Measurements from ENCODE around the gene ADSS1.

ADSS1 gene

DNA sequence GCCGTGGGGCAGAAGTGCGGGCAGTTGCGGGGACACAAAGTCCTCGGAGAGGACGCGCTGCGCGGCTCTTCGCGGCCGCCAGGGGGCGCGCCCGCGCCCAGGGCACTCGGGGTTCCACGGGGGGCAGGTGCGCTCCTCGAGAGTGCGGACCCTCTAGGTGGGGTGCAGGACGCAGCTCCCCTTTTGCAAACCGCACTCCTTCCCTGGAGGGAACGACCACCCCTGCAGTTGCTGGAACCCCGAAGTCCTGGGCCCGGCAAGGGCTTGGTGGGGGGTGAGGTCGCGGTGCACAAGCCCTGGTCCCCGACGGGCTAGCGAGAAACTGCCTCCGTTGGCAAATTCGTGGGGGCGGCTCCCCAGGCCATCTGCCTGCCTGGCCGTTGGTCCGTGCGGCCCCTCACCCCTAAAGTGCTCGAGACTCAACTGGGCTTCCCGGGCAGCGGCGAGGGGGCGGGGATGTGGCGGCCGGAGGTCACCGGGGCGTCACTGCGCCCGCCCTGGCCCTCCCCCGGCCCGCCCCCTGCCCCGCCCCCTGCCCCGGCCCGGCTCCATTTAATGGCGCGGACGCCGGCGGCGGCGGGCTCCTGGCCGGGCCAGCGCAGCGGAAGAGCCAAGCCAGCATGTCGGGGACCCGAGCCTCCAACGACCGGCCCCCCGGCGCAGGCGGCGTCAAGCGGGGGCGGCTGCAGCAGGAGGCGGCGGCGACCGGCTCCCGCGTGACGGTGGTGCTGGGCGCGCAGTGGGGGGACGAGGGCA is at the start of gene ADSS1:
Gene ADSS1 (plus strand): TSS at position 579 of the 756 bp plus-strand sequence. CDS start 42 bp downstream, at position 621.
- DNase-seq = no peak

DNA sequence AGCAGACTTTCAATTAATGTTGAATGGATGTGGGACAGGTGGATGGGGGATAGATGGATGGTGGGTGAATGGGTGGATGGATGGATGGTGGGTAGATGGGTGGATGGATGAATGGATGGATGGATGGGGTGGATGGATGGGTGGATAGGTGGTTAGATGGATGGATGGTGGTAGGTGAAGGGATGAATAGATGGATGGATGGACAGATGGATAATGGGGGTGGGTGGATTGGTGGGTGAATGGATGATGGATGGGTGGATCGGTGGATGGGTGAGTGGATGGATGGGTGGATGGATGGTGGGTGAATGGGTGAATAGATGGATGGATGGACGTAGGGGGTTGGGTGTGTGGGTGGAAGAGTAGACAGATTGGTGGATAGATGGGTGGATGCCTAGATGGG is 48.6 kb upstream of the ADSS1 start:
- no peak for DNase-seq

DNA sequence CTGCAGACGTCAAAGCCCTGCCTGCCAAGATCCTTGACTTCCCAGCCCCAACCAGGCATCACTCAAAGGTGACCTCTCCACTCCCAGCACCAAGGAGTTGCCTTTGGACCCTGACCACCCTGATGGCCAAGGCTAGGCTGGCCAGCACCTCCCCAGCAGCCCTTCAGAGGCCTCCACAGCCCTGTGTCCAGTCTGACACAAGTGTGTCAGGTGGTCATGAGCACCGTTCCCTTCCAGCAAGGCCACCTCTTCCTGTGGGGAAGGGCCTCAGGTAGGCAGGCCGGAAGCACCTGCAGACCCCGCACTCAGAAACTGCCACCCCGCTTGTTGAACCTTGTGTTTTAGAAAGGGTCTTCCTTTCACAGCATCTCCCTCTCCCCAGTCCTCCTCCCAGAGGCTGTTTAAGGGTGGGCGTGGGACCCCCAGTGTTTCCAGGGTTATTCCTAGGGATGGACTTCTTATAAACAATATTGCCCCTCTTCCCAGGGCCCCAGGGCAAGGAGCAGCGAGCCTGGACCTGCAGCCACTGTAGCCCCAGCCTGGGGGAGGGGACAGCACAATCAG is 47.8 kb upstream of the ADSS1 start:
- no peak for DNase-seq

DNA sequence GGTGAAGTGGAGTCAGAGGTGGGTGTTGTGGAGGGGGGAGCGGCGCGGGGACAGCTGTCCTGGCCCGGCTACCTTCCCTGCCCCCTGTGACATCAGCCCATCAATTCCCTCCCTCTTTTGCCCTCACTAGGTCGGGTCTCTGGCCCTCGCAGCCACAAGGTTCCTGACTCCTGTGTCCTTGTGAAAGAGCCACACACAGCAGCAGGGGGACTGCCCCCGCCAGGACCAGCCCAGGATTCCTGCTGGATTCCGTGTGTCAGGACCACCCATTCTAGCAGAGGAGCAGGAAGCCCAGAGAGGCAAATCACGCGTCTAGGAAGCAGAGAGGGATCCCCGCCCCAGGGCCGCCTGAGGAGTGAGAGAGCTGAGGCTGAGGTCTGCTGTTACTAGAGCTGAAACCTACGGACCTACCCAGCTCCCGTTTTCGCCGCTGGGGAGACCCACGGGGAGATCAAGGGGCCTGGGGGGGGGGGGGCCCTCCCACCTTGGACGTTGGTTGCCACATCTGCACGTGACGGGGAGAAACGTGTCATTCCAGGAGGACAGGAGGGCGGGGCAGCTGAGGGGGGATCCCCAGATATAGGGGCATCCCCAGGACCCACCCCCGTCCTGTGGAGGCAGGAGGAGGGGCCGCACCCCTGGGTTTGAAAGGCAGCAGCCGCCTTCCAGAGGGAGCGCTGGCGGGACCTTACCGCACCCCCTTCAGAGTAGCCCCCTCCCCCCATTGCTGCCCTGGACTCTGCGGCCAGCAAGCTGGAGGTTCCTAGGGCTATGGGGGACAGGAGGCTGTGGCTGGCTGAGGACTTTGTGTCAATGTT is 47.1 kb upstream of the ADSS1 start:
- no peak for DNase-seq

DNA sequence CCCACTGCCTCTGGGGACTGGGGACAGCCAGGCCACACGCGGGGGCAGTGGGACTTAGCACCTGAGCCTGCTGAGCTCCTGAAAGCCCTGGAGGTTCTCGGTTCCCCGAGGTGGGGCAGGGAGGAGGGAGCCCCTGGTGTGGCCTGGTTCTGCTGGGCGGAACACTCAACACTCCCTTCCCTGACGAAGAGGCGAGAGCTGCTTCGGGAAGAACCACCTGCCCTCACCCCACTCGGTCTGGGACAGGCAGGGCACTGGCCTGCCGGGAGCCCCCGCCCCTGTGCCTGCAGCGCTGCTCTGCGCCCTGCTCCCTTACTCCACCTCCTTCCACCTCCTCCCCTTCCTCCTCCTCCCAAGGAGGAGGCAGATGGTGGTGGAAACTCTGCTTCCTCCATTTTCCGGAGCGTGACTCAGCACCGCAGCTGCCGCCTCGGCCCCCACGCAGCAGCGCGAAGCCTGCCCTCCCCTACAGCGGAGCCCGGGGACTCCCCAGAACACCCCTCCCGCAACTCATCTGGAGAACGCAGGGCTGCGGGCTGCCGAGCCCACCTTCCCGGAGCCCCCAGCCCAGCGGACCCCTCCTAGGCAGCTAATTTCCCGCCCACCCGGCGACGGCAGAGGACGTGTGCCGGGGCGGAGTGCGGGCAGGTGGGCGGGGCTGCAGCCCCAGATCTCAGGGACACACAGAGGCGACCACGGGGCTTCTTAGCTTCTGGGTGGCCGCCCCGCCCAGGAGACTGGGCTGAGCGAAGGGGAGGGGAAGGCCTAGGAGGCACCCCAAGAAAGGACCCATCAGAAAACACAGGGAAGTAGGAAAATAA is 46.3 kb upstream of the ADSS1 start:
- DNase-seq = no peak

DNA sequence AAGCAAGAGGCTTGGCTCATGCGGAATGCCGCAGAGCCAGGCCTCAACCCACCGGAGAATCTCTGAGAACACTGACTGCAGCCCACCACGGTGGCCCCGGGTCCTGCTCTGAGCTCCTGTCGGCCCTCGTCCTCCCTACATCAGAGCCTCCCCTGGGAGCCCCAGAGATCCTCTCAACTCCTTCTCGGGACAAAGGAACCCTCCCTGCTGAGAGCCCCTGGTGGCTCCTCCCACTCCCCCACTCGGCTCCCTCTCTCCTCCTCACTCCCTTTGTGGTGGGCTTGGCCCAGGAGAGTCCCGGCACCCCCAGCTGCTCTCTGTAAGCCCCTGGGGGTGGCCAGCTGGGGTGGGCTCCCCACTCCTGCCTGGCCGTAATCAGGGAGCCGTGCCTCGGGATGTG is 45.7 kb upstream of the ADSS1 start:
- no peak for DNase-seq

DNA sequence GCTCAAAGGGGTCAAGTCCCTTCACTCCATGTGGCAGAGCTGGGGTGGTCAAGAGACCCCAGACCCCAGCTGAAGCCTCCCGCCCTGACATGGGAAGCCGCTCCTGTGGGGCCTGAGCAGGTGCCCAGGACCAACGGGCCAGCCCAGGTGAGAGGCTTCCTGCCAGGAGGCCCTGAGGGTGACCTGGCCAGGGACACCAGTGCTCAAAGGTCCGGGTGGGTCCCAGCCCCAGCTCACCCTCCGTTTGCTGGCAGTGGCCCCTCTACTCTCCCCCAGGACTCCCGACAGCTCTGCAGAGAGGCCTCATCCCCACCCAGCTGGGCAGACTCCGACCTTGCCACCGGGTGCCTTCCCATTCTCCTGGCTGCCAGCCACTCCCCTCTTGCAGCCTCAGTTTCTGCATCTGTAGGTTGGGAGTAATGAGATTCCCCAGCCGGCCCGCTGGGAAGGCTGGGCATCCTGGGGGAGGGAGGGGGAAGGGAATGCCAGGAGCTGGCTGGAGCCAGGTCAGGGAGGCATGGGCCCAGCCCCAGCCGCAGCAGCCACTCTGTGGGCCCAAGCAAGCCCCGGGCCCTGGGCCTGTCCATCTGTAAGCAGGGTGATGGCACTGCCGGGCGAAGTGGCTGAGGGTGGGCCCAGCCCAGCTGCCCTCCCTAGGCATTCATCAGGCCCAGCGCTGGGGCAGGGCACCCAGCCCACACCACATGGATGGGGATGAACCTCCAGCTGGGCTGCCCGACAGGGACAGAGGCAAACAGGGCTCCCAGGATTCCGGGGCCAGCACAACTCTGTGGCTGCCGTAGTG is 44.9 kb upstream of the ADSS1 start:
- DNase-seq = no peak

DNA sequence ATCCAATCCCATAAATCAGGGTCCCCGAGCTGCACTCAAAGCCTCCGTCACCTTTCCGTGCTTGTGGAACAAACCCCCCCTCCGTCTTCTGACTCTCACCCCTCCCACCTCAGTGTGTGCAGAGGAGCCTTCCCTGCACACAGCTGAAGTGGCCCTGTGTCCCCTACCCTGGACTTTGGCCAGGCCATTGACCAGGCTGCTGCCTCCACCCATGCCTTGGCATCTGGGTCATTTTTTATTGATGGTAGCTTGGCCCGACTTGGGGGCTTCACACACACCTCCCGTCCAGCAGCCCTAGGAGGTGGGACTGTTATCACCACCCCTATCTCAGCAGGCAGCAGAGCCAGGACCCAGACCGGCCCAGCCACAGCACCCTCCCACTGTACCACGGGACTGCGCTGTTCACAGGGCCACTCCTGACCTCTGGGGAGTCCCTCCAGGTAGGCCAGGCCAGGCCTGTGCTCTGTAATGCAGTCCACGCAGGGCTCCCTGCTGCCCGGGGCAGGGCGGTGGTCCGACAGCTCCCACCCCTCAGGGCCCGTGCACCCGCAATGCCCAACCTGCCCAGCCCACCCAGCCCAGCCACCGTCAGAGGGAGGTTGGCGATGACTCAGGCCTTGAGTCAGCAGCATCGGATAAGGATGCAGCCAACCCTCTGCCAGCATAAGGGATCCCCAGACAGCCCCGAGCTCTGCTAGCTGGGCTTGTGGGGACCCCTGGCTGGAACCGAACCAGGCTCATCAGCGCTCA is 43.8 kb upstream of the ADSS1 start:
- no peak for DNase-seq

DNA sequence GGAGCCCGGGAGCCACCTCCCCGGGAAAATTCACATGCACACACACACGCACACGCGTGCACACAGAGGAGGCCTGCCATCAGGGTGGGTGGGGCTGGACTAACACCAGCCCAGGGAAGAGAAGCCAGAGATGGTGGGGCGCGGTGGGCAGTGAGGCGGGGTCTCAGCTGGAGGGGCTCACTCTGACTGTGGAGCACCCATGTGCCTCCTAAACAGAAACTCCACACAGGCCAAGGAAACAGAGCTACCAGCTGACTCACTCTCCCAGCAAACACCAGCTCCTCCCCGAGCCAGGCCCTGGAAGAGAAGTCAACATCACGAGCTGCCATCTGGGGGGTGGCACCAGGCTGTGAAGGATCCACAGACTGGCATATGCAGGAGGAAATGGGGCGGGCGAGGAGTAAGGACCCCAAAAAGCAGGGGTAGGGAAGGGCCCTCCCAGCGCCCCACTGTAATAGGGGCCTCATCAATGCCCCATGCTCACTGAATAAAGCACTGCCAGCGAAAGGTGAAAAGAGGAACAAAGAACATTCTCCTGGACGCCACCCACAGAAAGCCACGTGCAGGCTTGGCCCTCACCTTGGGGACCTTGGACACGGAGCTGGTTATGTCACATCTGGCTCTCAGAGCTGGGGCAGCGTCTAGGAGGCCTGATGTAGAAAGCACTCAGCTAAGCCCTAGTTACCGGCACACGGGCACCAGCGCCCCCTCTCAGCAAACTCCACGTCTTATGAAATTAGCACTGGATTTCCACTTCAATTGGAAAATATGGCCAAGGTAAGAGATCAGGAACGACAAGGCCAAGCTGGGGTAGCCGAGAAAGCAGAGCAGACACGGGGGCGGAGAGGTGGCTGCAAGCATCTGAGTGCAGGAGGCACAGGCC is 43.0 kb upstream of the ADSS1 start:
- DNase-seq = no peak

DNA sequence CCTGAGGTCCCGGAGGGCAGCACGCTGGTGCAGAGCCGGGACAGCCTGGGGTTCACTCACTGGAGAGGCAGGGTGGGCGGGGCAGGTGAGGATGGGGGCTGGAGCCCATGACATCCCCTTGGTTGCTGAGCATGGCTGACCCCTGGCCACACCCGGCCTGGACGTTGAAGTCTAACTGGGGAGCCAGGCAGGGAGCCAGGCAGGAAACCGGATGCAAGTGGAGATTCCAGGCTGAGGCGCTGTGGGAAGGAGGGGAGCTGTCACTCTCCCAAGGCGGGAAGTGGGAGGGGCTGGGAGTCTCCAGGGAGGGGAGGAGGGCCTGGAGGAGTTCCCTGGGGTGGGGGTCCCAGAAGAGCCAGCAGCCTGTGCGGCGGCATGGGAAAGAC is 42.3 kb upstream of the ADSS1 start:
- DNase-seq = no peak

DNA sequence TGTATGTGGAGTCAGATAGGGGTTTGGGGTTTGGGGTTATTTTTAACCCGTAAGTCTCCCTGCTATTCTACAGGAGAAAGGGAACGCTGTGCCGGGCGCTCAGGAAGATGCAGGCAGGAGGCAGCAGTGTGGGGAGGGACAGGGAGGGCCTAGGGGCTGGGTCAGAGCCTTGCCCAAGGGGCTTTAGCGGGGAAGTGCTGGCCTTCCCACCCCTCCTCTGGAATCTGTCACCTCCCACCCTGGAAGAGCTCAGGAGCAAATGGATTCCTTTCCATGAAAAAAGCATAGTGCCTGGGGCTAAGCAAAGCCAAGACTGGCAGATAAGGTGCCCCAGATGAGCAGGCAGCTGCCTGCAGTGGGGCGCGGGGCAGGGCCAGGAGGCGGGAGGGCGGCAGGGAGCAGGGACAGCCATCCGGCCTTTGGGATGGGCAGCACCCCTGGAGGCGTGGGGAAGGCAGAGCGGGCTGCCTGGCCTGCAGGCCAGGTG is 41.9 kb upstream of the ADSS1 start:
- DNase-seq = no peak

DNA sequence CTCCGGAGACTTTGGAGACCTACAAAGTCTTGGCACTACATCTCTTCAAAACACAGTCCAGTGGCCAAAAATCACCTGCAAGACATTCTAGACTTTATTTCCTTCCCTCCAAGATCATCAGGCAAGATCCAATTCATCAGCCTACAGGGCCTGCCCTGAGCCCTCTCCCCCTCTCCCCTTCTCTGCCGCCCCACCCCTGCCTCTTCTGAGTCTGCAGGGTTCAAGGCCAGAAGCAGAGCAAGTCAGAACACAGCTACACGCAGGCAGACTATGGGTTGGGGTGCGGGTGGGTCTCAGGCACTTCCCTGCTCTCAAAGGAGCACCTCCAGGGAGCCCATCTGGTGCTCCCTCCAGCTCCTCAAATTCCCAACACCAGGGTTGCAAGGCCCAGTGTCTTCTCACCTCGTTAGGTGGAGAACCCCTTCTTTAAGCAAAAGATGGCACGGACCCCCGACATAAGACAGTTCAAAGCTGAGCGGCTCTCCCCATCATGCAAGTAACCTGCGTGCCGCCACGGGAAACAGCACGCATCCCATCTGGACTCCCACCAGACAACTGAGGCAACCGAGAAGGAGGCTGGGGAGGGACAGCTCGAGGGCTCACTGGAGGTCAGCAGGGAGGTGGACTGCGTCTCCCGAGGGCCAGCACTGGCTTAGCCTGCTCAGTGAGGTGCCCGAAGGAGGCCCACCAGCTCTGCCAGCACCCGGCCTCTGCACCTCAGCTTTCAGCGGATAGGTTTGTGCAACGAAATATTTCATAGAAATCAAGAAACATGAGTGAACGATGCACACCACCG is 40.2 kb upstream of the ADSS1 start:
- no peak for DNase-seq

DNA sequence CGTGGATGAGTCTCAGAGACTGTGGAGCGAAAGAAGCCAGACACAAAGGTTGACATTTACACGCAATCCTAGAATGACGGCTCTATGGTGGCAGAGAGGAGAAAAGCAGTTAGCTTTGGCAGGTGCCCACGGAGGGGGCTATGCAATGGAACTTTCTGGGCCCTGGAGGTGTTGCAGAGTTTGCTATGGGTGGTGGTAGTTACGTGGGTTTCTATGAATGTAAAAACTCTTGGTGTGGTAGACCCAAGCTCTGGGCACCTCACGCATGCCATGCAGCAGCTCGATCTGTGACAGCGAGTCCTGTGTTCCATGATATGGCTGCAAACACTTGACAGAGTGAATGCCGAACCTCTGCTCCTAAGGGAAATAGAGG is 39.6 kb upstream of the ADSS1 start:
- DNase-seq = no peak

DNA sequence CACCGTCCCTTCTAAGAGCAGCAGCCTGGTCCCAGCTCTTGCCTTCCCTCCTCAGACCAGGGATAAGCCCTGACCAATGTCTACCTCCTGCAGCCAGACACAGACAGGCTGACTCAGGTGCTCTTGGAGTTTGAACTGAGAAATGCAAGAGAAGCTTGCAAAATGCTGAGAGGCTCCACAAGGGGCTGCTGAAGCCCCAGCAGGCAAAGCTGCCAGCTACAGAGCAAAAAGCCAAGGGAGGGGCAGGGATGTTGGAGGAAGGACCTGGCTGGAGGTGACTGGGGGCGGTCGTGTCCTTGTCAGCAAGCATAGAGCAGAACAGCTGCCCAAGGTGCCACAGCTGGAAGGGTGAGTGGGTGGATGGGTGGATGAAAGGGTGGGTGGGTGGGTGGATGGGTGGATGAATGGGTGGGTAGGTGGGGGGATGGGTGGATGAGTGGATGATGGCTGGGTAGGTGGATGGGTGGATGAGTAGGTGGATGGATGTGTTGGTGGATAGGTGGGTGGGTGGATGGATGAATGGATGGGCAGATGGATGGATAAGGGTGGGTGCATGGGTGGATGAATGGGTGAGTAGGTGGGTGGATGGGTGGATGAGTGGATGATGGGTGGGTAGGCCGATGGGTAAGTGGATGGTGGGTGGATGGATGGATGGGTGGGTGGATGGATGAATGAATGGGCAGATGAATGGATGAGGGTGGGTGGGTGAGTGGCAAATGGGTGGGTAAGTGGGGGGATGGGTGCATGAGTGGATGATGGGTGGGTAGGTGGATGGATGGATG is 38.6 kb upstream of the ADSS1 start:
- DNase-seq = no peak

DNA sequence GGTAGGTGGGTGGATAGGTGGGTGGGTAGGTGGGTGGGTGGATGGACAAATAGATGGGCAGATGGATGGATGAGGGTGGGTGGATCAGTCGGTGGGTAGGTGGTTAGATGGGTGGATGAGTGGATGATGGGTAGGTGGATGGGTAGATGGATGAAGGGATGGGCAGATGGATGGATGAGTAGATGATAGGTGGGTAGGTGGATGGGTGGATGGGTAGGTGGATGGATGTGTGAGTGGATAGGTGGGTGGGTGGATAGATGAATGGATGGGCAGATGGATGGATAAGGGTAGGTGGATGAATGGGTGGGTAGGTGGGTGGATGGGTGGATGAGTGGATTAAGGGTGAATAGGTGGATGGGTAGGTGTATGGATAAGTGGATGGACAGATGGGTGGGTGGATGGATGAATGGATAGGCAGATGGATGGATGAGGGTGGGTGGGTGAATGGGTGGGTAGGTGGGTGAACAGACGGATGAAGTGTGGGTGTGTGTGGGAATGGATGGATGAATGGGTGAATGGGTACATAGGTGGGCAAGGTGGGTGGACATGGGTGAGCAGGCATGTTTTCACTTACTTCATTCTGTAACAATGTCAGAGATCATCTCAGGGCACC is 37.9 kb upstream of the ADSS1 start:
- DNase-seq = no peak

DNA sequence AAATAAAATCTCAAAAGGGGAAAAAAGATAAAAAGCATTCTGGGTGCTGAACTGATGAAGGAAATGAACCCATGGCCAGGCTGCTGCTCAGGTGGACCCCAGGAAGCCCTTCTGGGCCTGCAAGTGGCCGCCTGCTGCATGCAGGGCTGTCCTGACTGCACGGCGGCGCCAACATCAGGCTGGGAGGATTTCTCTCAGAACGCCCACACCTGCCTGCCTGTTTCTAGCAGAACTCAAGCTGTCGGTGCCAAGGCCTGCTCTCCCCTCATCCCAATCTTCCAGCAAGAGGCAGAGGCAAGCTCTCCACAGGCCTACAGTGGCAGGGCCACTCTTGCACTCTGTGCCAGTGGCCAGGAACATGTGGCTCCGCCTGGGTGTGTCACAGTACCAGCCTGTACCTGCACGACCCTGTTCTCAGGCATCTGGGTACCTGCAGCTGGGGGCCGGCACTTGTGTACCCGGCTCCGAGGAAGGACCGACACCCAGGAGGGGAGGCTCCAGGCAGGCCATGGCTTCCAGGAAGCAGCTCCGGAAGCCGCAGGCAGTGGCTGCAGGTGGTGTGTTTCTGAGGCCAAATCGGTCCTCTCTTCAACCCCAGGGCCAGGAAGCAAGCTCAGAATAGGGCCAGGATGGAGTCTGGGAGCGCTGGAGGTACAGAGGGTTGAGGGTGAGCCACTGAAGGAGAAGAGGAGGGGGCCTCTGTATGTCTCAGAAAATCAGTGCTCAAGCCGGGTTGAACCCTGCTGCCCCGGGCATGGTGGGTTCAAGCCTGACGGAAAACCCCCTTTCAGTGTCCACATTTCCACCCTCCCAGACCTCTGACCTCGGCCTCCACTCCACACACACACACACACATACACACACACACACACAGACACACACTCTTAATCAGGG is 37.2 kb upstream of the ADSS1 start:
- DNase-seq = no peak
